Stimulated activated CD4-positive, alpha-beta T cell treated with anti-CD3 and anti-CD28 coated beads, Interleukin-1b, Interleukin-23, amount 100 ng/mL, for 4 hours (primary cell): ENCODE measurements around the gene NGB.

Experiments used
- DNase-seq, 2 donors: peaks; one replicate each; pipeline ENCODE4 v3.0.0-alpha.2; 2020; ENCODE audit warnings: low read depth in 2 of 2

The NGB gene

DNA sequence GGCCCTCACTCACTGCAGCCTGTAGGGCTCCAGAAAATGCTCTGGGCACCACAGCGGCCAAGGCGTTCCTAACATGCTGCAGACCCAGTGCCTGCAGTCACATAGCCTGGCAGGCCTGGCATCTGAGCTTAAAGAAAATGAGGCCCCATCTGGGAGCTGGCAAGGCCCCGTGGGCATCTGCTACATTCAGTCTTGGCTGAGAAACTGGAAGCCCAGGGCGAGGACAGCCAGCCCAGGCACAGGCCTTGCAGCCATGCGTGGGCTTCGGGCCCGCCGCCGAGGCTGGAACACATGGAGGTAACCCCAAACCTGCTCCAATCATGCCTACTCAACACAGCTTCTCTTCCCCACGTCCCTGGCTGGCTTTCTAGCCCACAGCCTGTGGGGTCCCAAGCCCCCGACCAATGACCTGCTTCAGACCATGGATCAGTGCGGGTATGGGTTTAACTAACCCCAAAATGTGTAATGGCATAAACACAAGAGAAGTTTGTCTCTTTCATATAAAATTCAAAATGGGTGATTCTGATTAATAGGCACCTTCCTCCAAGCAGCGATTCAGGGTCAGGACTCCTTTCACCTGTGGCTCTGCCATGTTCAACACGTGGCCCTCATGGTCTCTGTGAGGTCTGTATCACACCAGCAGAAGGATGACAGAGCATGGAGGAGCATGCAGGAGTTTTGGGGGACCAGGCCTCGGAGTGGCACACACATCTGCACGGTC lies 6.4 kb downstream of the NGB start:
- DNase-seq = no peak

DNA sequence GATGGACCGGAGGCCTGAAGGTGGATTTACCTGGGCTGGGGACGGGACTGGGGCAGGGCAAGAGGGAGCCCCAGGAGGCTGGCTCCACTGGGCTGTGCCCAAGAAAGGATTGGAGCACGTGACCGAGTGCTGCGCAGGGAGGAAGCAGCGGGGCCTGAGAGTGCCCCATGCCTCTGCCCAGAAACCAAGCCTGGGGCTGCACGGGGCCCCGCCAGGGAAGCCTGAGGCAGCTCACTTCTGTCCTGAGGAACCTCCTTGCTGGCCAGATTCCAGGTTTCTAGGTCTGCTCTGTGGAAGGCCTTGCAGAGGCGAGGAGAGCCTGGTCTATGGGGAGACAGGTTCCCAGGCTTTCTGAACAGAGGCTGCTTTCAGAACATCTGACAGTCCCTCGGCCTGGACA lies 10.4 kb downstream of the NGB start:
- no peak for DNase-seq

DNA sequence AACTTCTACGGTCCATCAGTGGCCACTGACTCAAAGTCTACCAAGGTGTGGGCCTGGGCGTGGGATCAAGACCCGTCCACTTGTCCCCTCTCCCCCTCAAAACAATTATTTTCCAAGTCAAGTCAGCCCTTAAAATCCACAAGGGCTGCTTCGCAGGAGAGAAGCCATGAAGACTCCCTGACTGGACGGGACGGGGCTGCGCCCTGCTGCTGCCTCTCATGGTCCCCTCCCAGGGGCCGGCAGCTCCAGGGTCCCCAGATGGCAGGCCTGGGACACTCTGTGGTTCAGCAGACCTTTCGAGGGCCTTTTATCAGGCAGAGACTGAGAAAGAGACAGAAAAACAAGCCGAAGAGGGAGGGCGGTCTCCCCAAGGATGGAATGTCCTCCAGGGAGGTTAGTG lies 10.8 kb downstream of the NGB start:
- no peak for DNase-seq

DNA sequence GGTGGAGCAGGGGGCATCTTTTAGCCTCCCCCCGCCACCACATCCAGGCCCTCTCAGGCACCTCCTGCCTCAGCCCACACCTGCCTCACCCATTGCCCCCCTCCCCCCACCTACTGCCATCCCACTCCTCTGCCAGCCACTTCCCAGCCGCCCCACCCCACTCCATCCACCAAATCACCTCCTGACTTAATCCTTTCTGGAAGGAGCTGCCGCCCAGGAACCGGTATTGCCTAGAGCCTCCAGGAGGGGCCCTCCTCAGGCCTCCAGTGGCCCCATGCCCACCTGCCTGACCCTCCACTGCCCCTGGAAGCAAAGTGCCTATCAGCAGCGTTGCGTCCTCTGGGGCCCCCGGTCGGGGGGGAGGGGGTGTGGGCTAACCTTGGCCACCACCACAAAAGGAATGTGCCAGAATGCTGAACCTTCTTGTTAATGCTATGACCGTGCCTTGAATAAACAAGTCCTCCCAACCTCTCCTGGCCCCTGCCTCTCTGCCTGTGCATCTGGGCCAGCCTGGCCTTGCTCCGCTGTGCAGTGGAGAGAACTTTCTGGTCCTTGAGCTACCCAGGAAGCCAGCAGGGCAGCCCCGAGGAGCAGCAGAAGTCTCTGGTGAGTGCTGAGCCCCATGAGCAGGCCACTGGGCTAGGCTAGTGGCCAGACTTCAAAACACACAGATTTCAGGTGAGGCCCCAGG lies 11.8 kb downstream of the NGB start:
- DNase-seq = no peak

DNA sequence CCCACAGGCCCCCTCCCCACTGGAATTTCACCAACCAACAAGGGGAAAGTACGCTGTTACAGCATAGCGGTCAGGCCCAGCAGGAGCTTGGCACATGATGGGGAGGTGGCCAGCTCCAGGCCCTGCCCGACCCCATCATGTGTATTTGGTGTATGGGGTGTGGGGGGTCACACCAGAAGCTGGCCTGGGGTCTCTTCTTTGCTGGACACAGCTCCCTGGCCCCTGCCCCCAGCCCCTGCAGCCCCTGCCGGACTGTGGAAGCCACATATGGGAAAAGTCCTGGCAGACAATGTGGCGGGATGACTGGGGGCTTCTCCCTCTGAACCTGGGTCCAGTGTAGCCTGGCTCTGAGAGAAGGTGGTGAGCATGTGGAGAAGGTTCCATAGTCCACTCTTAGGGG lies 12.4 kb downstream of the NGB start:
- DNase-seq = no peak

DNA sequence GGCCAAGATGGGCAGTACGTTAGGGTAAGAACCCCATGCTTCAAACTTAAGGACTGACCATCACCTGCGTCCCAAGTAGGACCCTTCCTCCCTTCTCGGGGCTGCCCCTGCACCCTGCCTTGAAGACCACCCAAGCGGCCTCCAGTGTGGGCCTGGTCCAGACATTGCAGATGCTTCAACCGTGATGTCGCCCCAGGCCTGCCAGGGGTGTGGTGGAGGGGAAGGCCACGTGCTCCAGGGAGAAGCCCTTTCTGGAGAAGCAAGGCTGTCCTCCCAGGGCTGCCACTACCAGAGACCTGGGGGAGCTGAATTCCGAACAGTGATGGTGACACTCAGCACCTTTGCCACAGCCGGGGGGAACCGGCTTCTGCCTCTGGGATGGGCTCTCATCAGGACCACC lies 13.3 kb downstream of the NGB start:
- no peak for DNase-seq

DNA sequence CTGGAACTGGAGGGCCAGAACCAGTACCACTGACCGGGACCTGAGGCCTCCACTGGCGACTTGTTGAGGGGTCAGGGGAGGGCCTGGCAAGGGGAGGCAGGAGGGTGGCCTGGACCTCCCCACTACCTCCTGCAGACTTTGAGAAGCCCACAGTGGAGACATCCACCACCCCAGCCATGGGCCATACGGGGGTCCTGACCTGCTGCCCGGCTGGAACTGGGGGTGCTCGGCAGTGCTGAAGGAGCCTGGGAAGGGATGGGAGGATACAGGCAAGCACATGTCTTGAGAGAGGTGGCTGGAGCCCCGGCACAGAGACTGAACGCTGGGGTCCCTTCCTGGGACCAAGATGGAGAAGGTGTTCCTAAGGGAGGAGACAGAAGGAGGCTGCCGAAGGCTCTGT lies 14.3 kb downstream of the NGB start:
- DNase-seq = no peak

DNA sequence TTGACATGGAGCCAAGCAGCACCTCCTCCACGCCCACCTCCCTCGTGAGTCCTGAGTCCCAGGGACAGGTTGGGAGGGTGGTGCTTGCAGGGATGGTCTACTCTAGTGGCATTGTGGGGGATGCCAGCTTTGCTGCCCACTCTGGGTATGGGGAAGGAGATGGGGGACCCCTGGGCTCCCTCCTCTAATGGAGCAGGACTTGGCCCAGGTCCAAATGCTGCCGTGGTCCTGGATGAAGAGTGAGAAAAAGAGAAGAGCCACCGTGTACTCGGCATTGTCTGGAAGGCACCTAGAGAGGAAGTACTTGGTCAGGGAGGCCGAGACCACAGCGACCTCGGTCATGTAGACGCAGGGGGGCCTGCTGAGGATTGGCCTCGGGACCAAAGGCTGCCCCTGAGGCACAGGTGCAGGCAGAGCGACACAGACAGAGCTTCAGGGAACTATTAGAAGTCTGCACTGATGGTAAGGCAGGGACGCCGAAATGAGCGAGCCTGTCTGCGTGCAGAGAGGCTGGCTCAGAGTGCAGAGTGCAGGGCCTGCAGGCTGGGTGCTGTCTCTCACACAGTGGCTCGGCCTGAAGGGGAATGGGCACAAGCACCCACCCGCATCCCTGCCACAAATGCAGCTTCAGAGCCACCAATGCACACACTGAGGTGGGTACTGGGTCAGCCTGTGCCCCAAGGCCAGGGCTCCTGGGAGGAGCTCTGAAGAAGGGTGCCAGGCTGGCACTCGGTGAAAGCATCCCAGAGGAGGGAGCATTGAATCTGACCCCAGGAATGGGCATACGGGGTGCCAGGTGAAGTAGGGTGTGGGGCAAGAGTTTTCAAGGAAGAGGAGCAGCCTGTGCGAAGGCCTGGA lies 17.4 kb downstream of the NGB start:
- DNase-seq = no peak

DNA sequence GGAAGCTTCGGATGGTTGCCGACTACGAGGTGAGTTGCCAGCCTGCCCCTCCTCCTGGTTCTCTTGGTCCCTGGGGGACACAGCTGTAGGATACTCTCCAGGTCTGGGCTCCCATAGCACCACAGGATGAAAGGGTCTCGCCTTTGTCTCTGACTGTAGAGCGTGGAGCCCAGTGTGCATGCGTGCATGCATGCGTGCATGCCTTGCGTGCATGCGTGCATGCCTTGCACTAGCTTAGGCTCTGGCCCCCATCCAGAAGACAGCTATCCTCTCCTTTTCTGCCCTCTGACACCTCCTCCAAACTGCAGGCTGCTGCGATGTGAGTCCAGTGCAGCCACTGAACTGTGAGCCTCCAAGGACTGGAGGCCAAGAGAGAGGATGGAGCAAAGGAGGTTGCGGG lies 19.1 kb downstream of the NGB start:
- no peak for DNase-seq

DNA sequence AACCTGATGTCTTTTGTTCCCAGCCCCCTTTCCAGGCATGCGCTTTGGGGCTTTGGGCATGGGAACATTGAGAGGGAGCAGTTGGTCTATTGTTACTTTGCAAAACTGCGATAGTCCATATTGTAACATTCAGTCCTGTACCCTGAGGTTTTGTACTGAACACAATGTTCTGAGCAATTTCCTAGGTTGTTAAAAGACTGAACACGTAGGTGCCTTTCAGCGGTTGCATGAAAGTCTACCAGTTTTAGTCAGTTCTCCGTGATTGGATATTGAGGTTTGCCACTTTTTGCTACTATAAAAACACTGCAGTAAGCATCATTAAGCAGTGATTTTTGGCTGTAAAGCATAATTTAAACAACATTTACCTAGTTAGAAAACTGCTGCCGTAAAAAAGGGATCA lies 20.1 kb downstream of the NGB start:
- no peak for DNase-seq

DNA sequence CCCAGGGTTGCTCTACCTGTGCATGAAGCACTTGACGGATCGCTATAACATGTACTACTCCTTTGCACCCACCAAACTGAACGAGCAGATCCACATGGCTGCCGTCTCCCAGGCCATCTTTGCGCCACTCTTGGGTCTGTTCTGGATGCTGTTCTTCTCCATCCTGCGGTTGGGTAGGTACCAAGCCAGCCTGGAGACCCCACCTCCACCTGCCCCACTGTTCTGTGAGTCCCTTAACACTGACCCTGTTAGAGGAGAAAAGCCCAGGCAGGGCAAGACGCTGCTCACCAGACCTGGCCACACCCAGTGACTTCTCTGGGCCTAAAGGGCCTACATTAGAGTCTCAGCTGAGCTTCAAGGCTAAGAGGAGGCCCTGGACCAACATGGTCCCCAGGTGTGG lies 21.7 kb downstream of the NGB start:
- DNase-seq = no peak

DNA sequence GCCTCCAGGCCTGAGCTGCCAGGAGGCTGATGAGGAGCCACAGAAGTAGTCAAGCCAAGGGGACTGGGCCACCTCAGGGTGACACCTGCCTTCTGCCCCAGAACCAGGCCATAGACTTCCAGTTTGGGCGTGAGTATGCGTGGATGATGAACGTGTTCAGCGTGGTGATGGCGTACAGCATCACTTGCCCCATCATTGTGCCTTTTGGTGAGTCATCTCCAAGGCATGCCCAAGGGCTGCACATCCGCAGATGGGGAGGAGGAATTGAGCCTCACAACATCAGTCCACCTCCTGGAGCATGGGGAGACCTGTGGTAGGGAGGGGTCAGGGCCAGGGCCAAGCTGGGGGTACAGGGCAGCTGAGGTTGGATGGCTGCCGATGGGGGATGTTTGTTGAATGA lies 22.3 kb downstream of the NGB start:
- DNase-seq = no peak

DNA sequence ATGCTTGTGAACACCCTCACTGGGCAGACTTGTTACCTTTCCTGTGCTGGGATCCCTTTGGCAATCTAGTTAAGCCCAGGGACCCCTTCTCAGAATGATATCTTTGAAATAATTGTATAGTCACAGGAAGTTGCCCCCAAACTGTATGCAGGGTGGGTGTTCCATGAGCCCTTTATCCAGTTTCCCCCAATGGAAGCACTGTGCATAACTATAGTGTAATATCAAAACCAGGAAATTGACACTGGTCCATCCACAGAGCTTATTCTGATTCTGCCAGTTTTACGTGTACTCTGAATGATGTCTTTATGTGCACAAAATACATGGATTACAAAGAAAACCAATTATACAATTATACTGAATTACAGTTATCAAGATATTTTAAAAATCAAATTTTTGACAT lies 24.2 kb downstream of the NGB start:
- no peak for DNase-seq

DNA sequence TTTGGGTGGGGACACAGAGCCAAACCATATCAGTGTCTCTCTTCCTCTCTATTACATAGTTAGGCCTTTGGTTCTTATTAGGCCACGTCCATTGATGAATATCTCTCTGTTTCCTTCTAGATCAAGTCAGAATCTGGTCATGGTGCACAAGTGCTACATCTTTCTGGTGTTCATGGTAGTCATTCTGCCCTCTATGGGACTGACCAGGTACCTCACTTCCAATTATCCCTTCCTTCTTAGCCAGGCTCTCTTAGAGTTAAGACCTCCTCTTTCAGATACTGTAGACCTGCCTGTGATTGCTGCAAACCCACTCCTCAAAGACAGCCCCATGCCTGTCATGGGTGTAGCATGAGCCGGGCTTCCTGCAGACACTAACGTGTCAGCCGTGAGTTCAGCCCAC lies 25.2 kb downstream of the NGB start:
- no peak for DNase-seq

DNA sequence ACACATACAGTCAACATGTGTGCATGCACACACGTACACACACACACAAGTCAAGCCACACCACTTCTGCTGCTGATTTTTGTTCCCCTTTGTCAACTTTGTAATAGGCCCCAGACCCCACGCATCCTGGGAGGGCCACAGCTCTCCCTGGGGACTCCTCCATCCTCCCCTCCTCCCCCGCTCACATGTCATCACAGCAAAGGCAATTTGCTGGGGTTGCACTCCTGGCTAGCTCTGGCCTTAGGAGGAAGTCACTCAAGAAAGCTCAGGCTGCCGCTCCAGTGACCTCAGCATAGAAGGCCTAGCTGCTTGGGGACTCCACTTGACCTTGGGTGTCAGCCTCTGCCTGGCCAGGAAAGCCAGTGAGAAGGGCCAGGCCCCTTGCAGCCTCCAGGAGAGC lies 27.2 kb downstream of the NGB start:
- DNase-seq = no peak

DNA sequence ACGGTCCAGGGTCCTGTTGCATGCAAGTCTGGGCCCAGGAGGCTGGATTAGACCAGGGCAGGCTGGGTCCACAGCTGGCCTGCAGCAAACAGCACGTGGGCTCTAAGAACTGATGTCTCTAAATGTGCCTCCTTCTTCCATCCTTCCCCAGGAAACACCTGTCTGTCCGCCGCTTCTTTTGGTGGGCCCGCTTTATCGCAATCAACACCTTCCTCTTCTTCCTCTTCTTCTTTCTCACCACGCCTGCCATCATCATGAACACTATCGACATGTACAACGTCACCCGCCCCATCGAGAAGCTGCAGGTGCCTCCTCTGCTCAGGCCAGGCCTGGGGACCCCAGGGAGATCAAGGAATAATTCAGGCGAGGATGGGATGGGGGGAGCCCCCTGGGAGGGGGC lies 28.3 kb downstream of the NGB start:
- no peak for DNase-seq

DNA sequence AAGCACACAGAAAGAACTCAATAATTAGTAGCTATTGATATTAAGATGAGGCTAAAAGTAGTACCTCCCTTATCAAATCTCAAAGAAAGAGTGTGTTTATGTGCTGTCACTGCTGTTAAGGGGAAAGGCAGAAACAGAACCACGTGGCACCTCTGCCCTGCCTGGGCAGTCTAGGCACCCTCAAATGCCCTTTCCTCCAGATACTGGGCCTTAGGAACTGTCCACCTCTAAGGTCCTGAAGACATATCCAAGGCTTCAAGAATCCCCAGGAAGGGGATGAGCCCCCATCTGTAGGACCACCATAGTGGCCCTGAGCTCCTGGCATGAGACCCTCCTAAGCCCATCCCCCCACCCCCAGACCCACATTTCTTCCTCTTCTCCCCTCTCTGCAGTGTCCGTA lies 29.1 kb downstream of the NGB start:
- no peak for DNase-seq

DNA sequence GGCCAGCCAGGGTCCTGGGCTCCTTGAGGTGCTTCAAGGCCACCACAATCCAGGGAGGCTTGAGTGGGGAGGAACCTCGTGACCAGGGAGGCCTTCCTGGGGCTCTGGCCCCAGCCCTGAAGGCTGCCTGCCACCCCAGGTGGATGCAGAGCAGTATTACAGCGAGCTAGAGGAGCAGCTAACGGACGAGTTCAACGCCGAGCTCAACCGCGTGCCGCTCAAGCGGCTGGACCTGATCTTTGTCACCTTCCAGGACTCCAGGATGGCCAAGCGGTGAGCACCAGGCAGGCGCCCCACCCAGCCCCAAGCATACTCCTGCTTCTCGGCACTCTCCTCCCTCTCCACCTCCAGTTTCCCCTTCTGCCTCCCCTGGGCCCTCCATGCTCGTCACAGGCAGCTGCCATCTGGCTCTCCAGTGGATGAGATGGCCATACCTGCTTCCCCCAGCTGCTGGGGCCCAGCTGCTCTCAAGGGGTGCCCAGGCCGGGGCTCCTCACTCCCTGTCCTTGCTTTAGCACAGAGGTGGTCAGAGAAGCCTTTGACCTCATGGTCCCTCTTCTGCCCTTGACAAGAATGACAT lies 30.6 kb downstream of the NGB start:
- DNase-seq = no peak

DNA sequence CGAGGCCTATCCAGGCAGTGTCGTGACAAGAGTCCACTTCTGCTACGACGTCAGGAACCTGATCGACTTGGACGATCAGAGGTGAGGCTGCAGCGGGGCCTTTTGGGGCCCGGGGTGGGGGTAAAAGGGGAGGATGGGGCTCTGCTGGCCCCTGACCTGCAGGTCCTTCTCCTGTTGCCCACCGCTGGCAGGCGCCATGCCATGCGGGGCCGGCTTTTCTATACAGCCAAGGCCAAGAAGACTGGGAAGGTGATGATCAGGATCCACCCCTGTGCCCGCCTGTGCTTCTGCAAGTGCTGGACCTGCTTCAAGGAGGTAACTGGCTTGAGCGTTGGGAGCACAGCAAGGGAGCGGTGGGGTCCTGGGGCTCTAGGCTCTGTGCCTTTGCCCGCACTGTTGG lies 31.6 kb downstream of the NGB start:
- no peak for DNase-seq

DNA sequence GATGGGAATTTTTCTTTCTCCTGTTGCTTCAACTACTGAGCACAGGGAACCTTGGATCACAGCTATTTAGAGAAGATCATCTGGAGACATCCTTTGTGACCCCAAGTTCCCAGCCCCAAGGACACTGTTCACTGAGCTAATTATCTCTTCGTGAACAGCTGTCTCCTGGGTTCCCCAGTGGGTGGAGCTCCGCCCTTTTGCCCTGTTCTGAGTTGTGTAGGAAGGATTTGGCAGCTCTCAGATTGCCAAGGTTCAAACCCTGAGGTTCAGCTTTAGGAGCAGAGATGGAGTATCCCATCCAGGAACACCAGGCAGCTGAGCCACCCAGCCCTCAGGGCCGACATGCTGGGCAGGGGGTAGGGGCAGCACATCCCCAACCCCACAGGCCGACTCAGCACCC lies 32.0 kb downstream of the NGB start:
- DNase-seq = no peak

DNA sequence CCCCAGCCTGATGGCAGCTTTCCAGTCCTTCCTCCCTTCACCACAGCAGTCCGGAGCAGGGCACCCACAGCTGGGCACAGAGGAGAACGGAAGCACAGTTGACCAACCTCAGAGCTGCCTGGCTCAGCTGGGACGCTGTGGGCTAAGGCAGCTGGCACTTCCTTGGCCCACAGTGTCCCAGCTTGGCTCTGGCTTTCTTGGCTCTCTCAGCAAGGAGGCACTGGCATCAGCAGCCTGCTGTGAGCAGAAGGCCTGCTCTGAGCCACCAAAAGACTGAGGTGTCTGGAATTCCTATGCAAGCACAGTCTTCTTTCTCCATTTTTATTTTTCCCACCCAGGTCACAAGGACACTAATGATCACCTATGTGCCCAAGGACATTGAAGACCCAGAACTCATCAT lies 32.6 kb downstream of the NGB start:
- no peak for DNase-seq

DNA sequence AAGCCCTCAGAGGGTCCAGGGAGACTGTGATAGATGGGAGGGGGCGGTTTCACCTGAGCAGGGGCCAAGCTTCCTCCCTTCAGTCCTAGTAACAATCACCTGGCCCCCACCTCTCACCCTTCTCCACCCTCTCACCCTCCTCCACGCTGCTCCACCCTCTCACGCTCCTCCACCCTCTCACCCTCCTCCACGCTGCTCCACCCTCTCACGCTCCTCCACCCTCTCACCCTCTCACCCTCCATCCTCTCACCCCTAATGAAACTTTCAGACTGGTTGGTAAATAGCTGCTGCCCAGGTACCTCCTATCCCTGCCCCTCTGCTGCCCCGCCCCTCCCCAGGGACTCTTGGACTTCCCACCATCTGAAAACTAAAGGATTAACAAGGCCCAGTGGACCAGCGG lies 34.2 kb downstream of the NGB start:
- DNase-seq = no peak

DNA sequence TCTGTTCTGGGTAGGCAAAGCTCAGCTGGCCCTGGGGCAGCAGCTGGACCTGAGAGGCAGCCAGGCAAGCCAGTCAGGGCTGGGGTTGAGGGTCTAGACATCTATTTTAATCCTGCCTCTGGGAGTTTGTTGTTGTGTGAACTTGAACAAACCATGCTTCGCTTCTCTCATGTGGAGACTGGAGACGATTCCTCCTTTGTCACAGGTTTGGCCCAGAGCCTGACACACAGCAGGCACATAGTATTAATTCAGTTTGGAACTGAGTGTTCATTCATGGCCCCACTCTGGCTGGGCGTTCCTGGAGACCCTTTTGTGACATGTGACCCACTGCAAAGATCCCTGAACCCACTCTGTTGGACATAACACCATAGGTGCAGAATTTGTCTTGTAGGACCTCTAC lies 39.3 kb downstream of the NGB start:
- no peak for DNase-seq
